Activated gamma-delta T cell treated with anti-CD3 and anti-CD28 coated beads, Interleukin-2, amount 50 U/mL, for 16 hours (primary cell): Measurements from ENCODE around the gene HDAC10.
"Not testable (repeated sequence)": the region's sequence is repeated elsewhere in the genome, so short reads cannot be mapped to it uniquely, and the experiment has no call there.

ENCODE experiments used
- DNase-seq: peaks from one replicate; pipeline ENCODE4 v3.0.0-alpha.2; 2020; ENCODE audit warnings: low read depth

The HDAC10 gene

DNA sequence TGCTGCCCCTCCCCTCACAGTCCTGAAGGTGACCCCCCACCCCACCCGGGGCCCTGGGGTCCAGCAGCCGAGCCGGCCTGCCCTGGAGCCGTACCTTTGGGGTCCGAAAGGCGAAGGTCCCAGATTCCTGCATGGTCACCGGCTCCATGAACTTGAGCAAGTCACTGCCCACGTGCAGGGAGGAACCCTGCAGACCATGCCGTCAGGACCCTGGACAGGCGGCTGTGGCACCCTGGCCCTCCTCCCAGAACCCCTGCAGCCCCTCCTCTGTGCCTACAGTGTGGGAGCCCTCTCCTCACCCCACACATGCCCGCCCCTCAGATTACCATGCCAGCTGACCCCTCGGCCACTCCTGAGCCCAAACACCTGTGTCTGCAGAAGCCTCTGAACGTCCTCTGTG, 33.4 kb upstream of the HDAC10 start:
- no peak for DNase-seq

GRCh38 chr22:50283821-50284220, 32.8 kb upstream of the HDAC10 start:
- no peak for DNase-seq

- no peak for DNase-seq
Measured at GRCh38 chr22:50282361-50283155, 31.5 kb upstream of the HDAC10 start.

DNA sequence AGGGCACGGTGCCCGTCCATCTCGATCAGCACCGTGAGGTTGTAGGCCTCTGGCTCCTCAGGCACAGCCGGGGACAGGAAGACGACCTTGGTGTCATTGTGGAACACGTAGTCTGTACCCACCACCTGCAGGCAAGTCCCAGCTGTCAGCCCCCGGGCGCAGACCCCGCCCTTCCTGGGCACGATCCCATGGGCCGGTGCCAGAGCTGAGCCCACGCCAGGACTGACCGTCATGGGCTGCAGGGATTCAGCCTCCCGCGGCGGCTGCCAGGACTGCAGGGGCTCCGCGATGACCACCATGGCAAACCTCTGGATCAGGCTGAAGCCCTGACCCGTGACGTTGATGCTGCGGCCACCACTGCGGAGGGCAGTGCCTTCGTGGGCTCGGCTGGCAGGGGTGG, 30.9 kb upstream of the HDAC10 start:
- DNase-seq: no peak

GRCh38 chr22:50281384-50281760, 30.3 kb upstream of the HDAC10 start:
- no peak for DNase-seq

- no peak for DNase-seq
Measured at GRCh38 chr22:50280708-50281383, 29.8 kb upstream of the HDAC10 start.

DNA sequence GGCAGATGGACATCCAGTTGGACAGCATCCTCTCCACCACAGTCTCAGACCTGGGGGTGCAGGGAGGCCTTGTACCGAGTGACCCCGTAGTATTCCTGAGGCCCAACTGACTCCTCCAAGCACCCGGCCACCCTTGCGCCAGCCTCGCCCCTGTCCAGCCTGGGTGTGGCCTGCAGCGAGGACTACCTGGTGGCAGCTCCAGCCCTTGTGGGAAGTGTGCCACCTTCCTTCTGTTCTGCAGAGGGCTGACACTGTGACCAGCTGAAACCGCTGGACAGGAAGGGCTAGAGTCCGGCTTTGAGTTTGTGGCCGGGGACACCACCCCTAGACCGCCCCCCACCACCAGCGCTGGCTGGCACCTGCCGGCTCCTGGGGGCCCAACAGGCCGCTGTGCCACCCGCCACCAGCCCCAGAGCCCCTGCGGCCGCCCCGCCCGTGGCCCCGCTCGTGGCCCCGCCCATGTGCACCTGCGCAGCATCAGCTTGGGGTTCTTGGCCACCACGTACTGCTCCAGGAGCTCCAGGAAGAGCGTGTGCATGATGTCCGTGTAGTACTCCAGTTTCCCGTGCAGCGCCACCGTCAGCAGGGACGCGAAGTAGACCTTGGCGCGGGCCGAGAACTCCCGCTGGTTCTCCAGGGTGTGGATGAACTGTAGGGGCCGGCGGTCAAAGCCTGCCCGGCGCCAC, 29.1 kb upstream of the HDAC10 start:
- DNase-seq: no peak

DNA sequence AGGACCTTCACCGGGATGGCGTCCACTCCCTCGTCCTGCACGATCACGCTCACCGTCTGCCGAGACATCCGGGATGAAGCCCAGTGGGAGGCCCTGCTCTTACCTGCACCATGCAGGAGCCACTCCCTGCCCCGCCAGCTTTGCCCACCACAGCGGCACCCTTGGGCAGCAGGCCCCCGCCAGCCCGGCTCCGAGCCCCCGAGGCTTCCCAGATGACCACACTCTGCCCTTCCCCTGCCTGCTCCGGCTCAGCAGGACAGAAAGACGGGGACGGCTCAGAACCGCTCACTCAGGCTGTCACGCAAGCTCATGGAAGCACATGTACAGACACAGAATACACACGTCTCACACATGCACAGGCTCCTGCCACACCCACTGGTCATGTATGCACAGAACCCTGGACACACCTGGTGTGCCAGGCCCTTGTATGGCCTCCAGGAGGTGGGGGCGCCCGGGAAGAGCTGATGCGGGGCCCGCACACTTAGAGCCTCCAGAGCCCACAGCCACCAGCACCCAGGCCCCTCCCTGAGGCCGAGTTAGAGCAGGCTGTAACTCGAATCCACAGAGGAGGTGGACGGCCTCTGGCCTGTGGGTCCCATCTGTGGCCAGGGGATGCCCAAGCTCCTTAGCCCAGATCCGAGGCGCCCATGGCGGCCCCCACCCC, 28.0 kb upstream of the HDAC10 start:
- no peak for DNase-seq

DNA sequence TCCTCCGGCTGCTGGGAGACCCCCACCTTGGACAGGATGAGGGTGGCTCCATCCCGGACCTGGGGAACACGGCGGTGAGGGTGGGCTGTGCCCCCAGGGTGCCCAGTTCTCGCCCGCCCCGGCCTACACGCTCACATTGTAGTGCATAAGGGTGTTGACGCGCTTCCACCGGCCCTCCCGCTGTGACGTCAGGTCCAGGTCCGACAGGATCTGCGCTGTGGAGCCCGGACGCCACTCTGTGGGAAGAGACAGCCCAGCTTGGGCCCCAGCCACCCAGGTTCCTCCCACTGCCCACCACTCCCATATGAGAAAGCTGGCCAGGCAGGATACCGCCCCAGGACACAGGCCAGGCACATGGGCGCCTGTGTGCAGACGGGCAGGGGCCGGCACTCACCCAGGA, 27.4 kb upstream of the HDAC10 start:
- no peak for DNase-seq

DNA sequence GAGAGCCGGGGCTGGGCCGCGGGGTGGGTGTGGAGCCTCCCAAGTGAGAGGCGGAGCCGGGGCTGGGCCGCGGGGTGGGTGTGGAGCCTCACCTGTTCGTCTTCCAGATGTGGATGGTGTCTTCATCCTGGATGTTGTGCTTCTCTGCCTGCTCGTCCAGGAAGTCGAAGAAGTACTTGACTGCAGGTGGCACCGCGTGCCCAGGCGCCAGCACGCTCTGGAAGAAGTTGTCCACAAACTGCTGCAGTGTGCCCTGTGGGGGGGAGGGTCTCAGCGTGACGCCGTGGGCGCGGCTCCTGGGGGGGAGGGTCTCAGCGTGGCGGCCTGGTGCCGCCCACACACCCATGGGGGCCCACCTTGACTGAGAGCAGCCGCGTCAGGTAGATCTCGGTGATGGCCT, 26.7 kb upstream of the HDAC10 start:
- no peak for DNase-seq

DNA sequence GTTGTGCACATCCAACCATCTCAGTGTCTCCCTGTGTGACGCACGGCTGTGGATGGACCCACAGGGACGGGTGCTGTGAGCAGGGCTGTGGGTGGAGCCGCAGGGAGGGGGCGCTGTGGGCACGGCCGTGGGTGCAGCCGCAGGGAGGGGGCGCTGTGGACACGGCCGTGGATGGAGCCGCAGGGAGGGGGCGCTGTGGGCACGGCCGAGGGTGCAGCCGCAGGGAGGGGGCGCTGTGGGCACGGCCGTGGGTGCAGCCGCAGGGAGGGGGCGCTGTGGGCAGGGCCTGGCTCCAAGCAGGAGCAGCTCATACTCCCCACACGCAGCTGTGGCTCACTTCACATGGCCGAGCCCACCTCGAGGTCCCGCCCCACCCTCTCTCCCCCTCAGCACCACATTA, 25.1 kb upstream of the HDAC10 start:
- DNase-seq: no peak

DNA sequence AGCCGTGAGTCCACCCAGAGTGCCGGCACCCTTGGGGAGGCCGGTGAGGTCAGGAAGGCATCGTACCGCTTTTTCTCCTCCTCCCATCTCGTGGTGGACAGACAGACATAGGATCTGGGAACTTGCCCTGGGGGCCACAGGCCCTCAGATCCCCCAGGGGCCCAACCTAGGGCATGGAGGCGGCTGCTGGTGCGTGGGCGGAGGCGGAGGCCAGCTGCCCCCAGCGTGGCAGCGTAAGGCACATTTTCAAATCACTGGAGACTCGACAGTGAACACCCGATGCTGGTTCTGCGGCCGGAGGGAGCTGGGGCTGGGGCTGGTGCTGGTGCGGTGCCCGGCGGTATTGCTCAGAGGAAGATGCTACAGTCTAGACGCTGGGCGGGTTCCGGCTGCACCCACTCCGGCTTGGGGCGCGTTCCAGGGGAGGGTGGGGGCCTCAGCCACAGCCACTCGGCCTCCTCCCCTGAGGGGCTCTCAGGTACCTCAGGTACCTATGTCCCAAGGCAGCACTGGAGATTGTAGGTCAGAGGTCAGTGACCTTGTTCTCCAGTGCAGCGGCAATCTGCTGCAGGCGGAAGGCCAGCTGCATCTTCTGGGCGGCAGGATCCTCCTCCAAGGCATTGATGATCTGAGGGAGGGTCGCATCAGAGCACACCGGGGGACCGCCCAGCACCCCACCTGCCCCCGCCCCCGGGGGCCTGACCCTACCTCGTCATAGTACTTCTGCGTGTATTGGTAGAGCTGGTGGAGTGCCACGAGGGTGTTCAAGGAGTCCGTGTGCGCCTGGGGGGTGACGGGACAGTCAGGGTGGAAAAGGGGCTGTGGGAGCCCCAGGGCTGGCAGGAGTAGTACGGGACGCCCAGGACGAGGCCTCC, 24.4 kb upstream of the HDAC10 start:
- DNase-seq: no peak

GRCh38 chr22:50274771-50275170, 23.7 kb upstream of the HDAC10 start:
- DNase-seq: no peak

DNA sequence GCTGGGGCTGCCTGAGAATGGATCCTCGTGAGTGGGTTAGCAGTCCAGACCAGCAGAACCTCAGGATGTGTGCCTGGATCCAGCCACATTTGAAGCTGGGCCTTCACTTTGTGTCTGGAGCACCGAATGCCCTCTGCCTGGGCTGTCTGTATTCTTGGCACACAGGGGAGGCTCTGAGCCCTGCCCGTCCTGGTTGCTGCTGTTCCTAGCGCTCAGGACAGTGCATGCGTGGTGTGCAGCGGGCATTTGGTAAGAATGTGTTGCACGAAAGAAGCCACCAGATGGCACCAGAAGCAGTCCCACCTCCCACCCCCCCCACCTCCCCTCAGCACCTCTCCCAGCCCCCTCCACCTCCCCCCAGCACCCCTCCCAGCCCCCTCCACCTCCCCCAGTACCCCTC, 23.2 kb upstream of the HDAC10 start:
- DNase-seq: no peak

DNA sequence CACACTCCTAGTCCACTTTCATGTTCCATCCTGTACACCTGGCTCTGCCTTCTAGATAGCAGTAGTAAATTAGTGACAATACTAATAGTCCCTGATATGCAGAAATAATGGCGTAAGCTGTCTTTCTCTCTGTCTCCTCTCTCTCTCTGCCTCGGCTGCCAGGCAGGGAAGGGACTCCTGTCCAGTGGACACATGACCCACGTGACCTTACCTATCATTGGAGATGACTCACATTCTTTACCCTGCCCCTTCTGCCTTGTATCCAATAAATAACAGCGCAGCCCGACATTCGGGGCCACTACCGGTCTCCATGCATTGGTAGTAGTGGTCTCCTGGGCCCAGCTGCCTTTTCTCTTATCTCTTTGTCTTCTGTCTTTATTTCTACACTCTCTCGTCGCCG, 22.7 kb upstream of the HDAC10 start:
- DNase-seq: not testable (repeated sequence)

GRCh38 chr22:50273352-50273751, 22.3 kb upstream of the HDAC10 start:
- not testable (repeated sequence) for DNase-seq

DNA sequence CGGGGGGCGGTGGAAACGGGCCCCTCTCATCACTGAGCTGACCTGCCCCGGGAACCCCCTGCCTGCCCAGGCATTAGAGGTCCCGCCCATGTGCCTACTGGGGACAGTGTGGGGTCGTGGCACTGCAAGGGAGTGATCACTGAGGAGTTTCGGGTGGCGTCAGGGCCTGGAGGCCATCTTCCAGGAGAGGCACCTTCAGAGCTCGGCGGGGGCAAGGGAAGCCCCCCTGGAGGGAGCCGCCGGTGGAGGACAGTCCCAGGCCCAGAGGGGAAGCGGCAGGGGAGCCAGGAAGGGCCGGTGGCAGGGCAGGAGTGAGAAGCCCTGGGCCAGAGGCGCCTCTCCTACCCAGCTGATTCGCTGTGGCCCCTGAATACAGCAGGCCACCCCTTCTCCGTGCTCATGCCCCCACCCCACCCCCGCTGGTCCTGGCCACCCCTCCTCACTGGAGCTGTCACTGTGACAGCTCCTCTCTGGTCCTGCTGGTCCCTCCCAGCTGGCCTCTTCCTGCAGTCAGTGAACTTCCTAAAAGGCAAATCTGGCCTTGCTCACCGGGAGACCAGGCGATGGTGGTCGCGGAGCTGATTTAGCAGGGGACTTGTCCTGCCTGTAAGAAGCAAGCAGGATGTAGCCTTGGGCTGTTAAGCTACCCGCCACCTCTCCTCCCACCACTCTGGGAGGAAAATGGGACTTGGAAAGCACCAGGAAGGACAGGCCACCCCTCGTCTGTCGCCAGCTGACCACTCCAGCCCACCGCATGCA, 21.2 kb upstream of the HDAC10 start:
- DNase-seq: no peak

- no peak for DNase-seq
Measured at GRCh38 chr22:50271519-50271970, 20.5 kb upstream of the HDAC10 start.

GRCh38 chr22:50270666-50271394, 19.8 kb upstream of the HDAC10 start:
- peak; percentile 51 for DNase-seq
